NCI-H2107 (cell line): ENCODE measurements around the gene CTNND2.
"Not testable (repeated sequence)": the region's sequence is repeated elsewhere in the genome, so short reads cannot be mapped to it uniquely, and the experiment has no call there.

ENCODE experiments used
- DNase-seq: peaks from one replicate; lab custom pipeline; 2025; lab: John Stamatoyannopoulos, UW

CTNND2 gene

DNA sequence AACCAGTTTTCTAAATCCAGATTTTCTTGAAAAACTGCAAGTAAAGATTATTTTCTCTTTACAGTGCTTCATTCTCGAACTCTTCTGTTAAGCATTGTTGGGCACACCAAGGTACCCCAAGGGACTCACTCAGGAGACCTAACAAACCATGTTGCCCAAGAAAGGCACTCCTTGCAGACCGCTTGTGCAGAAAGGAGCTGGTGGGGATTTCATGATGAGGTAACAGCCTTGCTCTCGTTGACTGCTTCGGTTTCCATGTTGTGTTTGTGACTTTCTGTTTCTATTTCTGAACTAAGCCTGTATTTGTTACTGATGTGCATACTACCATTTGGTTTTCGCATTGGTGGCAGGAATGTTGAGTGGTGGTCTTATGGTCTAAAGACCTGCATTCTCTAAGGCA lies 876.6 kb downstream of the CTNND2 start:
- no peak for DNase-seq

- DNase-seq: no peak
Observed at GRCh38 chr5:11026543-11026942, 877.7 kb downstream of the CTNND2 start.

DNA sequence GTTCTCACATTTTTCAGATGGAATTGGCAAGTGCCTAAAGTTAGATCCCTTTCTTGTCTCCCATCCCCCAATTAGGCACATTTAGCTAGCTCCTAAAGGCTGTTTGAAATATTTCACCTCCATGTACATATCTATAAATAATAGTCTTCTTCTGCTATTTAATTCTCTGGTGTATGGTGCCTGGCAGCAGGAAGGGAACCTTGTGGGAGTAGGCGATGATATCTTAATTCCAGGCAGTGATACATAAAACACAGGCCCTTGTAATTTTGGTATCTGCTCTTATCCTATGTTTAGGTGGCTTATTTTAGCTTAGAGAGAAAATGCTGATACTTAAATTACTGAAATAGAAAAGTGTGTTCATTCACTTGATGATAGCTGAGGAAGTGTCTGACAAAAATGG lies 880.3 kb downstream of the CTNND2 start:
- DNase-seq: no peak

GRCh38 chr5:11013793-11014192 lies 890.5 kb downstream of the CTNND2 start:
- DNase-seq: no peak

DNA sequence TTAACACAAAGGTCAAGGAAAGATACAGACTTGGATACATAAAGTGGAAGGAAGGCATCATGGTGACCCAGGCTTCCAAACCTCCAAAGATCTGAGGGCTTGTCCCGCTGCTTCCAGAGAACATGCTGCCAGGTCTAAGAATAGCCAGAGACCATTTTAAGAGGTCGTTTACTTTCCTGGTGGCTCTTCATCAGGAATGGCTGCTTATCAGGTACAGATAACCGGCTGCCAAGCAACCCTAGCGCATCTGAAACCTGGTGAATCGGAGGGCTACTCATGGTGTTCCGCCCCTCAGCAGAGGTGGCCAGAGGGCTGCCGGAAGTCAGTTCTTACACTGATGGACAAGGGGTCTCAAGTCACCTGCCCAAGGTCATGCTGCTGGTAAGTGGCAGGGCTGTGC lies 892.0 kb downstream of the CTNND2 start:
- no peak for DNase-seq

DNA sequence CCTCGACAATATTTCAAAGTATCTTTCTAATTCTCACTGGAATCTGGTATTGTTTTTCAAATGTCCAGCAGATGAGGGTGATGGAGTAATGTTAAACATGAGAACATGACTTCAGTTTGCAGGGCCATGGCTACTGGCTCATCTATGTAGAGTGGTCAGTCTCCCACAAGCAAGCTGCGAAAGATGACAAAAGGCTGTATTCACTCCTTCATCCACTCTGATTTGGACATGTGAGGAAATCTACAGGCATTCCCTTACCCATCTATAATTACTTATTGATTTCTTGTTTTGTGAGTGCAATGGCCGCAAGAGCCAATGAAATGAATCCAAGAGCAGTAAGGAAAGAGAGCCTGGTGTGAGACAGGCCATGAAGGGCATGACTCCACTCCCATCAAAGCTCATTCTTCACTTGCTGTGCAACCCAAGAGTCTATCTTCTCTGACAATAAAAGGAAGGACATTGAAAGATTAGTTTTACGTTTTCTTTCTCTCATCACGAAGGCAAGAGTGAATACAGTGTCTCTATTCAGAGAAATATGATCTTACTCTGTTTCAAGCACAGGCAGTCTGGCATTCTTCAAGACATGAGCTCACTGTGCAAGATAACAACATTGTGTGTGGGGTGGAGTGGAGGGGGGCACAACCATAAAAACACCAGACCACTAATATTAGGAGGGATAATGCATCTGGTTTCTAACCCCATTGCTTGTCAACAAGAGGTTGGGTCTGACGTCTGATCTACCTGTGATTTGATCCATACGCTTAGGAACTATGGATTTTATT lies 893.6 kb downstream of the CTNND2 start:
- DNase-seq: no peak

- no peak for DNase-seq
Observed at GRCh38 chr5:11009576-11009975, 894.7 kb downstream of the CTNND2 start.

GRCh38 chr5:11007269-11007870 lies 896.9 kb downstream of the CTNND2 start:
- DNase-seq: no peak

- DNase-seq: not testable (repeated sequence)
Observed at GRCh38 chr5:11004523-11004922, 899.7 kb downstream of the CTNND2 start.

- no peak for DNase-seq
Observed at GRCh38 chr5:11000515-11001353, 903.5 kb downstream of the CTNND2 start.

DNA sequence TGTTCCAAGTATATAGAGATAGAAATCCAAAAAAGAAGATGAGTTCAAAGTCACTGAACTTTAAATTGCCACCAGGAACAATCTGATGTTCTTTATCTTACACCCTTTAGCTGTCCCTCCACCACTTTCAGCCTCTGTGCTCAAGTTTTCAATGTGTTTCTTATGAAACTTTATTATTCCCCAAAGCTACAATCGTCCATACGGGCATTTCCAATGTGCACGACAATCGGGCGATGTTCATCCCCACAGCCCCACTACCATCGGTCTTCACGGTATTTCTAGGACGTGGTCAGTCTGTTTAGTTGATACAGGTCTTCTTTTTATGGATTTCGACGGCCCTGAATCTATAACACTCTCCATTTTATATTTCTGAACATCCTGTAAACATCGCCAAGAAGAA lies 904.5 kb downstream of the CTNND2 start:
- DNase-seq: no peak

DNA sequence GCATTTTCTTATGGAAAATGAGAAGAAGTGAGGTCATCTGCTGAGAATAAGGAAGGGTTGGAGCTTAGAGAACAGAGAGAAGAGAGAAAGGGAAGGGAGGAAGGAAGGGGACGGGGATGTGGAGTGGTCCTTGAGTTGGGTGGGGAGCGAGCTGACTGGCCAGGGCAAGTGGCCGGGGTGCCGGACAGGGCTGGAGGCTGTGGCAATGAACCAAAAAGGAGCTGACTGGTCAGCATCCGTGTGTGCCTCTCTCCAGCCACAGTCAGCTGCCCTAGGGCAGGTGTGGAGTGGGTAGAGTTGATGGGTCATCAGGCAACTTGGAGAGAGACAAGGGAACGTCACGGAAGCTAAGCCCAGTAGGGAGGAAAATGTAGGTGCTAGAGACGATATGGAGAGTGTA lies 908.4 kb downstream of the CTNND2 start:
- DNase-seq: no peak

GRCh38 chr5:10994091-10994986 lies 909.9 kb downstream of the CTNND2 start:
- DNase-seq: no peak

DNA sequence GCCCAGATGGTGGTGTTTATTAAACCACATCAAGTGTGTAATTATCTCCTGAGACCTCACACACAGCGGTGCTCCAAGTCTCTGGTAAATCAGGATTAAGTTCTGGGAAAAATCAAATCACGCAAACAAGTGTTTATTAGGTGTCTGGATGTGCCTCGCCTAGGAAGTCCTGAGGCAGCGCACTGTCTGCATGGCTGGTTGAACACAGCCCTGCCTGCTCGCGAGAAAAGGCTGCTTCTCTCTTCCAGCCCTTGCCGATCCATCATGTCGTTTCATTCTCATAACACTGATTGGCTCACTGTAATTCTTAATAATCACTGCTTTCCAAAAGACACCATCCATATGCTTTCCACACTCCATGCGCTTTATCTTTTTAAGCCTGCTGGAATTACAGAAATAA lies 913.6 kb downstream of the CTNND2 start:
- DNase-seq: no peak

GRCh38 chr5:10989577-10990263 lies 914.5 kb downstream of the CTNND2 start:
- DNase-seq: no peak

- DNase-seq: no peak
Observed at GRCh38 chr5:10988622-10989021, 915.6 kb downstream of the CTNND2 start.

DNA sequence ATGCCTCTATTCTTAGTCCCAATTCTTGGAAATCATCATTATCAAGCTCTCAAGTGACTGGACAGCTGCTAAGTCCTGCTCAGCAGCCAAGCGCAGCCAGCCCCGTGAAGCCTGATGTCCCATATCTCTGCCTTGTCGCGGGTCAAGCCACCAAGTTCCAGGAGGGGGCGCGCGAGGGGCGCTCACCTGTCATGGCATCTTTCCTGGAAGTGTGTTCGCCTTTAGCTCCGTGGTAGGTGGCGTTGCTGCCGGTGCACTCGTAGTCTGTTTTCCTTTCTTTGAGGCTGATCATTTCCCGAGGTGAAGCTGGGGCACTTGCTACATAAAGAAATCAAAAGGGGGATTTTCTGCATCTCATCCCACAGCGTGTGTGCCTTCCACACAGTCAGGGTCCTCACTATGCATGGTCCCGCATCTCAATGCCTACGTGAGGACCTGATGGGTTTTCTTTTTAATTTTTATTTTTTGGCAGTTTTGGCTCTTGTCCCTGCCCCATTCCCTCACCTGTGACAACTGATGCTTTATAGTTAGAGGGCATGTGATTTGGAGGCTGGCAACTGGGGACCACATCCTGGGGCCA lies 916.2 kb downstream of the CTNND2 start:
- DNase-seq: peak; percentile 30

- no peak for DNase-seq
Observed at GRCh38 chr5:10987276-10987924, 916.8 kb downstream of the CTNND2 start.

GRCh38 chr5:10985721-10986110 lies 918.5 kb downstream of the CTNND2 start:
- no peak for DNase-seq

- DNase-seq: no peak
Observed at GRCh38 chr5:10985091-10985720, 919.0 kb downstream of the CTNND2 start.
